Peyer's patch (tissue), 4 donors: ENCODE data around the gene KHDRBS1.

Source experiments
- CTCF ChIP-seq, 6 experiments: fragments of 450-650 bp in 4 of 6; fragments of 200-600 bp in 2 of 6; sonication (generic) in 1 of 6; IDR thresholded peaks; one replicate each; pipeline ENCODE4 v1.5.1; 2017 to 2019; ENCODE audit warnings: antibody characterized with exemption in 6 of 6, mild to moderate bottlenecking in 3 of 6, moderate library complexity in 1 of 6
- POLR2A ChIP-seq, 2 donors: fragments of 450-650 bp; IDR thresholded peaks; one replicate each; pipeline ENCODE4 v1.5.1; 2017; ENCODE audit warnings: antibody characterized with exemption in 2 of 2, mild to moderate bottlenecking in 2 of 2, moderate library complexity in 2 of 2

GRCh38 chr1:32025515-32025914 lies 11.8 kb downstream of the KHDRBS1 start:
- TF ChIP-seq CTCF (IDR thresholded peaks at IDR 0.05) (no peak), POLR2A (IDR thresholded peaks at IDR 0.05) (no peak)
